ENCODE measurements around the gene SLC38A4.

The SLC38A4 gene

DNA sequence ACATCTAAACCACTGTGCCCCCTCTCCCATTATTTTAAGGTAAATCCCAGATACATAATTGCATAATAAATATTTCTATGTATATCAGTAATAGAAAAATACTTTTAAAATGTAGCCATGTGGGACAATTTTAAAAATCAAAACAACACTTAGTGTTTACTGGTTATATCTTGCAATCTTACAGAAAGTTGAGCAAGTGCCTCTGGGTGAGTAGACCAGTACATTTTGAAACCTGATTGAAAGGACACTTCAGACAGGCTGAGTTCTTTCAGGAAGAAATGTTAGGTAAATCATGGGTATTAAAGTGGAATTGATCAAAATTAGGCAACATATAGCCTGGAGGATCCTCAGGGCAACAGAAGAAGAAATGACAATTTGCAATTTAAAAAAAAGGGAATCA is 7.2 kb downstream of the SLC38A4 start:
- no peak for DNase-seq (ENCODE audit: low read depth)
- no peak overlapping the region for H3K4me3 ChIP-seq (ENCODE audit: low read depth, low read length)

DNA sequence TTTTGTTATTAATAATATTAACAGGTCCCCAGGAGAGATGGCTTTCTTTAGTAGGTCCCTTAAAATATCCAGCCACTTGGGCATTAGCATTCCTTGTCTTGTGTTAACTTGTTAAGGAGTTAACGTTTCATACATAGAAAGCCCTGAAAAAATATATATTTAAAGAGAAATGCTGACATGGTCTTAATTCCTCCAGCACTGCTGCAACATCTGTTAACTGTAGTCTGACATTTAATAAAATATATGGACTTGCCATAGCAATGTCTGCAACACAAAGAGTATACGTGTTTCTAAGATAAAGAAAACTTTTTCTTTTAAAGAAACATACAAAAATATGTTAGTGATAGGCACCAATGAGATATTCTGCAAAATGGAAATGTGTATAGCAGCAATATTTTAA is 10.0 kb downstream of the SLC38A4 start:
- DNase-seq (ENCODE audit: low read depth): no peak
- H3K4me3 ChIP-seq (ENCODE audit: low read depth, low read length): no peak overlapping the region

DNA sequence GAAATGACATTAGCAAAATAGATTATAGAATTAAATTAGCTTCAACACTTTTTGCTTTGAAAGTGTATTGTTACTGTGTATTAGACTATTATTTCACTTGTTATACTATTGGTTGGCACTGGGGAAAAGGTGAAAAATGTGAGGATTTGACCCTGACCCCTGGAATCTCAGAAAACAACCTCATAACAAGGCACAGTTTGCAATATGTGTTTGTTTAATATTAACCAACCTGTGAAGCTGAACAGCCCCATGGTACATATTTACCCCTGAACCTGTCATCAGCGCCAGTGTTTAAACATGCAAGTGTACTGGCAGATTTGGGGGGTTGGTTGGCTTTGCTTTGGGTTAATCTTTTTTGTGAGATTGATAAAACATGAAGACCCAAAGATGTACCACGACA is 11.7 kb downstream of the SLC38A4 start:
- no peak for DNase-seq (ENCODE audit: low read depth)
- H3K4me3 ChIP-seq (ENCODE audit: low read depth, low read length): no peak overlapping the region

DNA sequence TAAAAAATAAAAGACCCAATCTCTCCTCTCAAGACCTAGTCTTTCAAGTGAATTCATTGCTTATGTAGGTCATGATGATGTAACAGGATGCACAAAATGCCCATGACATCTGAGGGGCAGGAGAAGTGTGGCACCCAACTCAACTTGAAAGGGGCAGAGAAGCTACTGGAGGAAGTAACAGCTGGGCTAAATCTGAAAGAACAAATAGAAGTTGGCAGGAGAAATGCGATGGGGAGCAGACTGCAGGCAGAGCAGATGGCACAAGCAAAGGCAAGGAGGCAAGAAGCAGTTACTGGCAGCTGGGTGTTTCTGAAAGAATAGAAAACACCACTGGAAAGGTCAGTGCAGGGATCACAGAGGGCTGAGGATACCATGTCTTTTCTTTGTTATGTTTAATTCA is 14.6 kb downstream of the SLC38A4 start:
- no peak for DNase-seq (ENCODE audit: low read depth)
- H3K4me3 ChIP-seq (ENCODE audit: low read depth, low read length): no peak overlapping the region

DNA sequence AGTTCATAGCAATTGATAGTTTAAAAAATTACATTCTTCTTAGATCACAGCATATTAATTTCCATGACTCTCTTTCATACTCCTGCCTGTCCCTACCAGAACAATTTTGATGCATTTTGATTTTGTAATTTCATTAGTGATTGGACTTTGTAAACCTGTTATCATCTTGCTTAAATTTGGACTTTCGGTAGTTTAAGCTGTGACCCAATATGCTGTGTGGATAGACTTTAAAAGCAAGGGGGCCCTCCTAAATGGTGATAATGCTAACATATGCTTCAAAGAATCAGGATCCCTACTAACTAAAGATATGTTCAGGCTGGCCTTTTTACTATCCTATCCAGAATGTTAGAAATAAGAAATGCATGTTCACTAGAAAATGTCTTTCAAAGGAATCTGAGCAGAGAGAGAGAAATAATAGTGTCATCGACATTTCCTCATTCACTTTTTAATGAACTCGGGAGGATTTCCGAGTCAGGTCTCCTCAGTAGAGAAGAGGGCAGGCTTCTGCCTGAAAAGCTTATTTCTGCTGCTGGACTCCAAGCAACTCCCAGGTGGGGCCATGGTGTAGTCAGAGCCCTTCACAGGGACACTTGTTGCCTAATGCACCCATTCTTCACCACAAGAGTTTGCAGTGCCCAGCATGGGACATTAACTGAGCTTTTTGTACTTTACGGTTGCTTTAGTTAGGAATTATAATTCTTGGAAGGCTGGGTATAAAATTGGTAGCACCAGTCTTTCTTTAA is 16.7 kb downstream of the SLC38A4 start:
- no peak for DNase-seq (ENCODE audit: low read depth)
- H3K4me3 ChIP-seq (ENCODE audit: low read depth, low read length): no peak overlapping the region

DNA sequence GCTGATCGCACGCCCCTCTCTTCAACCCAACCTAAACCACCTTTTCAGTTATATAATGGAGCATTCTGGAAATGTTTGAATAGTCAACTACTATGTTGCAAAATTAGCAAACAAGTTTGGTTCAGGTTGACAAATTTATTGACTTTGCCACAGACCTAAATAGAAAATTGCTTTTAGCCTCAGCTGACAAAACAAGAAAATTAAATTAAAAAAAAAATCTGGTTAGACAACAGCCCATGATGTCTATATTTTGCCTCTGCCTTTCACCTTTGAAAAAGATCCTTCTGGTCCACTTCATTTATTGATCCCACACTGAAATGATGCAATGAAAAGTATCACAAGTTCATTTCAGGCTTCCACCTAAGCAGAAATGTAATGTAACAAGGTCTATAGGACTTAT is 17.5 kb downstream of the SLC38A4 start:
- no peak for DNase-seq (ENCODE audit: low read depth)
- no peak overlapping the region for H3K4me3 ChIP-seq (ENCODE audit: low read depth, low read length)

DNA sequence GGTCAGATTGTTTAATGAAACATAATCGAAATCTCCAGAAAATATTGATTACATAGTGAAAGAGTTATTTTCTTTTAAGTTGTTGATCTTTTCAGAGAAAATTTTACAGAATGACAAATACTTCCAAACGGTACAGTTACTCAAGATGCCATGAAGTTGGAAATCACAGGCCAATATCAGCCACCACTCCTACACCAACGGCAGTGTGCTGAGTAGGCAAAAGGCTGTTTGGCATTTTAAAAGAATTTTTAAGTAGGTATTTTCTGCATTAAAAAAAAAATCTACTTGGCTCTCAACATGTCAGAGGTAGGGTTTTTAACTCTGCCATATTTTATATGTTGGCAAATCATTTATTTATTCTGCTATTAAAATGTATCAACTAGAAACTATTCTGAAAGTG is 21.7 kb downstream of the SLC38A4 start:
- DNase-seq (ENCODE audit: low read depth): no peak
- H3K4me3 ChIP-seq (ENCODE audit: low read depth, low read length): no peak overlapping the region

DNA sequence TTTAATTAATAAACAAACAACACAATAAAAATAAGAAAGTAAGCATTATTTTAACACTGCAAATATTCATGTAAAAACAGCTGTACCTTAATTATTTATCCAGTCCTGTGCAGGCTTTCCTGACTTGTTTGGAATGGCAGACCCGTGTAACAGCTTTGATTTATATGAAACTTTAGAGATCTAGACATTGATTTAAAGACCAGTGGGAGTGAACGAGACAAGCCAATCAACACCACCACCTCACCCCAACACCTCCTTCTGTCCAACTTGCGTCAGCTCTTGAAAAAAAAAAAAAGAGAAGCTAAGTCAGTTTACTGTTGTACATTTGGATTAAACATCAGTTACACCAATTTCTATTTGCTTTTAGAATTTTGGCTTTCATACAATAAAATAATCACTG is 22.3 kb downstream of the SLC38A4 start:
- H3K4me3 ChIP-seq (ENCODE audit: low read depth, low read length): no peak overlapping the region
- DNase-seq (ENCODE audit: low read depth): no peak

DNA sequence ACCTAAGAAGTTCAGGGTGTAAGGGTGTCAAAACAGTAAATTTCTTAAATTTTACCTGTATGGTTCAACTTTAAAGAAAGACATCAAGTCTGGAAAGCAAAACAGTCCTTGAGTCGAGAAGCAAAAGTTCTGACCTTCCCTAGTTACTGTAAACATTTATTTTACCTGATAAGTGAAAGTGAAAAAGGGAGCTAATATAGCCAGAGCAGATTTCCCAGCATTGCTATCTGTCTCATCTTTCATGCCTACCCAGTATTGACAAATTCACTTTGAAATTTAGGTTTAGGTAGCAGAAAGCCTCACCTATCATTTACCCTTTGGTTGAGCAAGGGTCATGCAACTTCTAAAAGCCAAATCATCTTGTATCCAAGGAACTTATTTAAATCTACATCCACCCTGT is 24.5 kb downstream of the SLC38A4 start:
- no peak for DNase-seq (ENCODE audit: low read depth)
- no peak overlapping the region for H3K4me3 ChIP-seq (ENCODE audit: low read depth, low read length)

DNA sequence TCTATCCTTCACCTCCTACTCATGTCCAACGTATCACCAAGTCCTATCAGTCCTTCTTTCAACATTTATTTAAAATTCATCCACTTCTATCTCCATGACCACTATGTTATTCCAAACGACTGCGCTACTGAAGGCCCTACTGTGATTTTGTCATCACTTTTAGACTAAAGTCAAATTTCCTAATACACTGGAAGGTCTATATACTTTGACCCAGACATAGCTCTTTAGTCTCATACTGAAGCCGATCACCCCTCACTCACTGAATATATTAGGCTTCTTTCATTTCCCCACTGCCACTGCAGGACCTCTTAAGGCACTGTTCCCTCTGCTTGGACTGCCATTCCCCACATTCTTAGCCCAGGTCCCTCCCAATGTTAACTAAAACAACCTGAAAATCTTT is 25.6 kb downstream of the SLC38A4 start:
- no peak for DNase-seq (ENCODE audit: low read depth)
- H3K4me3 ChIP-seq (ENCODE audit: low read depth, low read length): no peak overlapping the region

DNA sequence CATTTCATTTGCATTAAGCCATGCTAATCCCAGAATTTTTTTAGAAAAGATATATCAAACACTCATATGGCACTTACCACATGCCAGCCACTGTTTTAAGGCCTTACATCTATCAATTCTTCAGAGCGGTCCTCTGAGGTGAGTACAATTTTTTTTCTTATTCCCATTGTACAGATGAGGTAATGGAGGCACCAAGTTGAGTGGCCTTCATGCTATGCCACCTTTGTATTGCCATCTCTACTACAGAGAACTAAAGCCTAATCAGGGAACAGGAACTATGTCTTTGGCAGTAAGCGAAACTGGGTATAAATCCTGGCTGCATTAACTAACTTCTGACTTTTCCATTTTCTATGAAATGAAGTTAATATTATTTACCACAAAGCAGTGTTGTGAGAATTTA is 27.1 kb downstream of the SLC38A4 start:
- no peak for DNase-seq (ENCODE audit: low read depth)
- H3K4me3 ChIP-seq (ENCODE audit: low read depth, low read length): no peak overlapping the region

DNA sequence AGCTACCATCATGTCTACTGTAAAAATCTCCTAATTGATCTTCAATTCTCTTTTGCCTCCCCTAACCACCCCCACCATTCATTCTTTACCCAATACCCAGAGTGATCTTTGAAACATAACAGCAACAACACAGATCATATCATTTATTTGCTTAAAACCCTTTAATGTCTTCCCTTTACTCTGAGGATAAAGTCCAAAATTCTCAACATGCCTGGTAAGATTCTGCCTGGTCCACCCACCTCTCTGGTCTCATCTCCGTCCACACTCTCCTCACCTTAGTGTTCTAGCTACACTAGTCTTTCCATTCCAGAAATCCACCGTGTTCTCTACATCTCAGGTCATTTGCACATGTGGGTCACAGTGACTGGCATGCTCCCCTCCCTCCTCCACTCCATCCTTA is 27.7 kb downstream of the SLC38A4 start:
- H3K4me3 ChIP-seq (ENCODE audit: low read depth, low read length): no peak overlapping the region
- DNase-seq (ENCODE audit: low read depth): no peak

DNA sequence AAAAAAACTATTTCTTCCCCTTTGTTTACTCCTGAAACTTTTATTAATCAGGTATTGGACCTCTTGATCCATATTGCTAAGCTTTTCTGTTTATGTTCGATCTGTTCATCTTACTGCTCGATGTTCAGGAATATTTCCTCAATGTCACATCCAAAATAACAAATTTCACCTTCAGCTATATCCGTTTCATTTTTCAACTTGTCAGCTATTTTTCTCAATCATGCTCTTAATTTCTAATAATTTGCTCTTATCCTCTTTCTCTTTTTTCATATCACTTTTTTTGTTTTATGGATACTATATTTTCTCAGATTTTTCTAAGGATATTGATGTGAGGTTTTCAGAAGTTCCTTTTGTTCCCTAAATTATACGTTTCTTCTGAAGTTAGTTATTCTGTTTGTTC is 29.8 kb downstream of the SLC38A4 start:
- no peak overlapping the region for H3K4me3 ChIP-seq (ENCODE audit: low read depth, low read length)
- no peak for DNase-seq (ENCODE audit: low read depth)

DNA sequence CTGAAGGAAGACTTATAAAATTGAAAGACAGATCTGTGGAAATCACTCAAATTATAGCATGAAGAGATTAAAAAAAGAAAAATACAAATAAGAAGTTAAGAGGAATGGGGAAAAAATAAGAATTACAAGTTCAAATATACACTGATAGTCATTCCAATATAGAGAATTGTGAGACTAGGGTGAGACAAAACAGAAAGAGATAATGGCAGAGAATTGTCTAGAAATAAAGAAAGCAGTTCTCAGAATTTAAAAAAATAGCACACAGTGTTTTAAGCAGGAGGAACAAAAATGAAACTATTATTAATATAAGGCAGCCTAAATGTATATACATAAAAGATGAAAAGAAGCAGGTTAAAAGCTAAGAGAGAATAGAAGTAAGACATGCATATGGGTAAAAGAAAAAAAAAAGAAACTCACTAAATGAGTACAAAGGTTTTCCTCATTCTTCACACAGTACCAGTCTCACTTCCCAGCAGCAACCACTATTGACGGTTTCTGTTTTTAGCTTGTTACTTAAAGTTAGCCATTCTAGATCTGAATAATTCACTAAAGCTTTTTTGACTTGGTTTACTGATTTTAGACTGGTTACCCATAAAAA is 31.1 kb downstream of the SLC38A4 start:
- no peak overlapping the region for H3K4me3 ChIP-seq (ENCODE audit: low read depth, low read length)
- no peak for DNase-seq (ENCODE audit: low read depth)

DNA sequence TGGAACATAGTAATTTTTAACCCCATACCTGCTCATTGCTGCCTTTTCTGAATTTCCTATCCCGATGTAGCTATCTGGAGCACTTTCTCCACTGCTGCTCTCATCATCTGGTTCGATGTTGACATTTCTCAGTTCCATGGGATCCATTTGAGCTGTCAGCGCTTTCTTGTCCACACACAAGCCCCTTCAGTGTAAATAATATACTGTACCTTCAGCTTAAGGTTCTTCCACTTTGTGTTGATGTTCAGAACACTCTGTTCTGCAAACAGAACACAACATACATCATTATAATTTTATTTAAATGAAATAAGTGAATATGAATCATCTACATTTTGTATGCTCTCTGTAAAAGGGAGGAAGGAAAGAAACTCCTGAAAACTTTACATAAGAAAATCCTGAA is 32.9 kb downstream of the SLC38A4 start:
- H3K4me3 ChIP-seq (ENCODE audit: low read depth, low read length): no peak overlapping the region

DNA sequence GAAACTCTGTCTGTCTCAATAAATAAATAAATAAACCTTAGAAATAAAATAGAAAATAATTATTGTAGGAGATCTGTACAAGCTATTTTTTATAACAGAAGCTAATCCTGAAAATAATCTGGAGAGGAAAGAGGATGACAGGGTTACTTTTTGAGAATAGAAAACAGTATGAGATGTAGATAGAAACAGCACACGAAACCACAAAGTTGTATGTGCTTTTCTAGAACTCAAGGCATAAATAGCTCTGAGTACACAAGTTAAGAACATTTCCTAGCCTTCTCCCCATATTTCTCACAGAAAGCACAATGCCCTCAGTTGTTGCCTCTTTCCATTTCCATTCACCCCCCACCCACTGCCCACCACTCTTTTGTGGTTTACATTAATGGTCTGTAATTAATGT is 35.7 kb downstream of the SLC38A4 start:
- H3K4me3 ChIP-seq (ENCODE audit: low read depth, low read length): no peak overlapping the region
- no peak for DNase-seq (ENCODE audit: low read depth)

More for the DNA sequence above, 32.9 kb downstream of the SLC38A4 start:
- DNase-seq (ENCODE audit: low read depth): no peak

DNA sequence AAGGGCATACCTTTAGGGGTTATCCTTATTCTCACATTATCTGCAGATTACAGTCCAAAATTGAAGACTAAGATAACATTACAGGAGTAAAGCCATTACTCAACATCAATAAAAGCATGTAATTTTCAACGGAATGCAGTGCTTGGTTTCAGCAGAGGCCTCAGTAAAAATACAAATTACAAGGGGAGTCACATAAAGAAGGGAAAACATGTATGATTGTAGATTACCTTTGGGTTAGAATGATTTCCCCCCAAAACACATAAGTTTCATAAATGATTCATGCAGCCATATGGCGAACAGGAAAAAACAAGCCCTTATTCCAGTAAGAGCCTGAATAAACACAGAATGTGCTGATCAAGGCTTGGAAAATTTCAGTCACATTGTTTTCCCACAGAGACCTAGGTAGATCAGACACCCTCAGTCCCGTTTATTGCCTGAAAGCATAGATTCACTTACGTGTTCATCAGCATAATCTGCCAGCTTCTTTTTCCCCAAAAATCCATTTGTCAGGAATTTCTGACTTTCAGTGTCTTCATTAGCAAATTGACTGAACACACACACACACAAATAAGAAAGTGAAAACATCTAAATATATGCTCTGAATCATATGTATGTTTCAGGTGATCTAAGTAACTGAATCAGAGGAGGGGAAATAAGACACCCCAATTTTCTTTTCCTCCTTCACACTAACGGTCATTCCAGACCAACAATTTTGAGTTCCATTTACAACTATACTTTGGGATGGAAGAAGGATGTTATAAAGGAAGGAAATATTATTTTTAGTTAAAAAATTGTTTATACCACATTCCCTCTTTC is 37.5 kb downstream of the SLC38A4 start:
- no peak for DNase-seq (ENCODE audit: low read depth)

DNA sequence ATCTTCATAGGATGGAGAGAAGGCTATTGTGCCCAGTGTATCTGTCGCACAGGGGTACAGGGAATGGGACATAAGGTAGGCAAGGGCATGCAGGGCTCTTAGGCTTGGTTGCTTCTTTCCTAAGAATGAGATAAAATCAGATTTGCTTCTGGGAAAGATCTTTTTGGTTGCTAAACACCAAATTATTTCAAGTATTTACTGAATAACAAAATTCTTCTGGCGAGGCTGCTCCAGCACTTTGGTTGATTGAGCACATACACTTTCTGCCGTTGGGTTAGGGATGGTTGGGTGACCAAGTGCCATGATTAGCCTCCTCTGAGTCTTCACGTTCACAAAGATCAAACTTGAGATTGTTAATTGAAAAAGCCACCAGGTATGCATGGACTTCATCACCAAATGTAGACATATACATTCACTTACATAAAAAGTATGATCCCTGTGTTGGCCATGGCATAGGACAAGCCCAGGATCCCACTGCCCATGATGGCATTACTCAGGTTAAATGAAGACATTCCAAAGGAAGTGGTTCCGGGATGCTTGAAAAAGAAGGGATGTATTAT is 38.2 kb downstream of the SLC38A4 start:
- no peak overlapping the region for H3K4me3 ChIP-seq (ENCODE audit: low read depth, low read length)
- no peak for DNase-seq (ENCODE audit: low read depth)

More for the DNA sequence above, 37.5 kb downstream of the SLC38A4 start:
- no peak overlapping the region for H3K4me3 ChIP-seq (ENCODE audit: low read depth, low read length)

DNA sequence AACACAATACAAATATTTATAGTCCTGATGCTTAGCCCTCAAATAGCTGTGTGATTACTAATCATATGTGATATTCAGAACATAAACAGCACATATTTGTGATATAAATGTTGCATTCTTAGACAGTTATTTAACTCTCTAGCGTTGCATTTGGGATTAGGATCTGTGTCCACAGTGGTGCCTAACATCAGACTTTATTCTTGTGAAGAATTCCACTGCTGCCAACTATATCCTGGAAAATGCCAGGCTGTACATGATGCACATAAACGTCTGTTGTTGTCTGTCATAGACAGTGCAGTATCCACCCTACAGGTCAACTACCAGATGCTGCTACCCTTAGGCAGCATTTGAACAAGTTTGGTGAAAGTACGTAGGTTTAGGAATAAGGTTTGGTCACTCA is 39.0 kb downstream of the SLC38A4 start:
- peak; percentile 72 for DNase-seq (ENCODE audit: low read depth)
- H3K4me3 ChIP-seq (ENCODE audit: low read depth, low read length): no peak overlapping the region

DNA sequence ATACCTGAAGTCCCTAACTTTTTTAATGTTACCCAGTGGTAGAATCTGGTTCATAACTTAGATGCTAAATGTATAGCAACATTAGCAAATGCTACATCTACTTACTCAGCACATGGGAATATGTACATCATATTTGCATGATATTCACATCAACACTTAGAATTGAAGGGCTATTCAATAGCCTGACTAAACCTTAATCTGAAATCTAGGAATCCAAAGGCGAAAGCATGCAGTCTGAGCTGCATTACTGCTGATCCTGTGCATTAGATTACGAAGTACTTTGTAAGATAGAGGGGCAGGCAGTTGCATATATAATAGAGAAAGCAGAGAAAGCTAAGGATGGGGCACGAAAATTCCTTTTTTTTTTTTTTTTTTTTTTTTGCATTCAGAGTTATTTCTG is 40.4 kb downstream of the SLC38A4 start:
- H3K4me3 ChIP-seq (ENCODE audit: low read depth, low read length): no peak overlapping the region
- no peak for DNase-seq (ENCODE audit: low read depth)

Data from skeletal muscle cell (primary cell).